Stomach smooth muscle (tissue), 2 donors: ENCODE results near the gene CLEC3A.
"Not testable (repeated sequence)": the region's sequence is repeated elsewhere in the genome, so short reads cannot be mapped to it uniquely, and the experiment has no call there.

ENCODE experiments used
- H3K27ac ChIP-seq: one replicate; pipeline ENCODE4 v1.7.0; 2013; ENCODE audit warnings: mild to moderate bottlenecking, low read length, inconsistent platforms
- H3K27me3 ChIP-seq, 2 donors: one replicate each; pipeline ENCODE4 v1.7.0; 2013; ENCODE audit warnings: low read length in 2 of 2; ENCODE audit not compliant: insufficient read depth in 2 of 2, control insufficient read depth in 1 of 2
- H3K36me3 ChIP-seq, 2 donors: one replicate each; pipeline ENCODE4 v1.7.0; 2013; ENCODE audit warnings: low read length in 2 of 2; ENCODE audit not compliant: control insufficient read depth in 2 of 2, insufficient read depth in 2 of 2
- H3K4me1 ChIP-seq: one replicate; pipeline ENCODE4 v1.7.0; 2013; ENCODE audit warnings: low read length; ENCODE audit not compliant: control insufficient read depth, insufficient read depth
- H3K4me3 ChIP-seq, 2 donors: one replicate each; pipeline ENCODE4 v1.7.0; 2013; ENCODE audit warnings: low read length in 2 of 2
- H3K9ac ChIP-seq, 2 donors: one replicate each; pipeline ENCODE4 v1.7.0; 2013; ENCODE audit warnings: low read length in 2 of 2, mild to moderate bottlenecking in 1 of 2
- H3K9me3 ChIP-seq, 2 donors: one replicate each; pipeline ENCODE4 v1.7.0; 2013; ENCODE audit warnings: low read length in 2 of 2; ENCODE audit not compliant: control insufficient read depth in 2 of 2
- donor health status: healthy.
- donor health status: Pancreatic carcinoma.

CLEC3A gene, protein sequence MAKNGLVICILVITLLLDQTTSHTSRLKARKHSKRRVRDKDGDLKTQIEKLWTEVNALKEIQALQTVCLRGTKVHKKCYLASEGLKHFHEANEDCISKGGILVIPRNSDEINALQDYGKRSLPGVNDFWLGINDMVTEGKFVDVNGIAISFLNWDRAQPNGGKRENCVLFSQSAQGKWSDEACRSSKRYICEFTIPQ

GRCh38 chr16:78022347-78023060 is at the start of gene CLEC3A:
CLEC3A (plus strand) TSS chr16:78022548; CDS start chr16:78022627, 79 bp downstream.
- Histone ChIP-seq H3K9me3 (no peaks in the 10 kb centered on the region), H3K36me3 (no peaks in the 10 kb centered on the region), H3K27me3 (no peaks in the 10 kb centered on the region), H3K27ac (no peak within 1 kb of the TSS), H3K4me3 (no peak within 1 kb of the TSS), H3K9ac (no peak within 1 kb of the TSS), H3K4me1 (no peaks in the 10 kb centered on the region)

GRCh38 chr16:77974883-77975282 is 47.5 kb upstream of the CLEC3A start:
- H3K27ac ChIP-seq = no peak overlapping the region
- H3K4me3 ChIP-seq = no peak overlapping the region
- H3K27me3 ChIP-seq = no peaks in the 10 kb centered on the region
- H3K4me1 ChIP-seq = no peaks in the 10 kb centered on the region
- H3K9ac ChIP-seq = no peak overlapping the region
- H3K9me3 ChIP-seq = no peaks in the 10 kb centered on the region
- no peaks in the 10 kb centered on the region for H3K36me3 ChIP-seq

DNA sequence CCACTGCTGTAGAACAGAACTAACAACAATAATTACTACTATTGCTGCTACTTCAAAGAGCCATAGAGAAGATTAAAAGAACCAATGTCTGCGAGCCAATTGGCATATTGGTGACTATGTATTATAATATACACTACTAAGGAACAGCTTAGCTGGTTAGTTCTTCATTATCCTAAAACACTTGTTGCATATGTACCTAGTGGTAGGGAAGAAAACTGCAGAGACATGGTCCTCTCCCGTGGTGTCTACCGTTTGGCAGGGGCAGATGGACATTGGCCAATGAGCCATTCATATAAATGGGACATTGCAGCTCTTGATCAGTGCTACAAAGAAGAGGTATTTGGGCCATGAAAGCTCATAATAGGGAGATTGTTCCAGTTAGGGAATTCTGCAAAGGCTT is 46.4 kb upstream of the CLEC3A start:
- no peak overlapping the region for H3K9ac ChIP-seq
- no peak overlapping the region for H3K4me3 ChIP-seq
- H3K36me3 ChIP-seq = no peaks in the 10 kb centered on the region
- no peaks in the 10 kb centered on the region for H3K4me1 ChIP-seq
- H3K27ac ChIP-seq = no peak overlapping the region
- H3K27me3 ChIP-seq = no peaks in the 10 kb centered on the region
- H3K9me3 ChIP-seq = no peaks in the 10 kb centered on the region

GRCh38 chr16:77977339-77977738 is 45.0 kb upstream of the CLEC3A start:
- H3K27me3 ChIP-seq = no peaks in the 10 kb centered on the region
- H3K9me3 ChIP-seq = no peaks in the 10 kb centered on the region
- no peaks in the 10 kb centered on the region for H3K36me3 ChIP-seq
- H3K4me1 ChIP-seq = no peaks in the 10 kb centered on the region
- no peak overlapping the region for H3K27ac ChIP-seq
- no peak overlapping the region for H3K9ac ChIP-seq
- H3K4me3 ChIP-seq = no peak overlapping the region

DNA sequence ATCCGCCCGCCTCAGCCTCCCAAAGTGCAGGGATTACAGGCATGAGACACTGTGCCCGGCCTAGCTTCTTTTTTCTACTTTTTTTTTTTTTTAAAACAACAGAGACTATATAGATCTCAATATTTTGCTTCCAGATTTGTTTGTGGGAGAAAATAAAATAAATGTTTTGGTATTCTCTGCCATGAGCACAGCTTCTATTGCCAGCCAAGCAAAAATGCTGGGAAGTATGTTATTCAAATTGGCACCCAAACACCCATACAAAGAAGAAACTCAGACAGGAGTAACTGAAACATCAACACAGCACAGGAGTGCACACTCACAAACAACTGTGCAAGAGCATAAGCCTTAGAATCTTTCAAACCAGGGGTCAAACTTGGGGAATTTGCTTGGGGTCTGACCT is 37.2 kb upstream of the CLEC3A start:
- H3K4me1 ChIP-seq = peaks cover 13% of the 10 kb centered on the region
- no peak overlapping the region for H3K9ac ChIP-seq
- H3K9me3 ChIP-seq = no peaks in the 10 kb centered on the region
- no peaks in the 10 kb centered on the region for H3K36me3 ChIP-seq
- no peak overlapping the region for H3K4me3 ChIP-seq
- no peak overlapping the region for H3K27ac ChIP-seq
- H3K27me3 ChIP-seq = no peaks in the 10 kb centered on the region

- H3K36me3 ChIP-seq = no peaks in the 10 kb centered on the region
Measured at GRCh38 chr16:77986011-77986740, 36.2 kb upstream of the CLEC3A start.

GRCh38 chr16:77987810-77988209 is 34.5 kb upstream of the CLEC3A start:
- Histone ChIP-seq H3K9me3 (no peaks in the 10 kb centered on the region), H3K4me1 (peaks cover 17% of the 10 kb centered on the region), H3K36me3 (no peaks in the 10 kb centered on the region), H3K27me3 (no peaks in the 10 kb centered on the region), H3K4me3 (no peak overlapping the region), H3K9ac (no peak overlapping the region), H3K27ac (no peak overlapping the region)

More at GRCh38 chr16:77986011-77986740, 36.2 kb upstream of the CLEC3A start:
- no peaks in the 10 kb centered on the region for H3K9me3 ChIP-seq
- no peak overlapping the region for H3K9ac ChIP-seq
- H3K27ac ChIP-seq = no peak overlapping the region
- peaks cover 13% of the 10 kb centered on the region for H3K4me1 ChIP-seq
- no peak overlapping the region for H3K4me3 ChIP-seq
- no peaks in the 10 kb centered on the region for H3K27me3 ChIP-seq

- H3K36me3 ChIP-seq = no peaks in the 10 kb centered on the region
- no peak overlapping the region for H3K4me3 ChIP-seq
- H3K9ac ChIP-seq = no peak overlapping the region
- no peaks in the 10 kb centered on the region for H3K27me3 ChIP-seq
- H3K4me1 ChIP-seq = peaks cover 28% of the 10 kb centered on the region
- no peak overlapping the region for H3K27ac ChIP-seq
- H3K9me3 ChIP-seq = no peaks in the 10 kb centered on the region
Measured at GRCh38 chr16:77989846-77990245, 32.5 kb upstream of the CLEC3A start.

- H3K27ac ChIP-seq = no peak overlapping the region
- H3K4me3 ChIP-seq = no peak overlapping the region
- H3K9me3 ChIP-seq = no peaks in the 10 kb centered on the region
- H3K4me1 ChIP-seq = peaks cover 25% of the 10 kb centered on the region
- H3K27me3 ChIP-seq = no peaks in the 10 kb centered on the region
- H3K9ac ChIP-seq = no peak overlapping the region
- no peaks in the 10 kb centered on the region for H3K36me3 ChIP-seq
Measured at GRCh38 chr16:77991701-77992100, 30.6 kb upstream of the CLEC3A start.

DNA sequence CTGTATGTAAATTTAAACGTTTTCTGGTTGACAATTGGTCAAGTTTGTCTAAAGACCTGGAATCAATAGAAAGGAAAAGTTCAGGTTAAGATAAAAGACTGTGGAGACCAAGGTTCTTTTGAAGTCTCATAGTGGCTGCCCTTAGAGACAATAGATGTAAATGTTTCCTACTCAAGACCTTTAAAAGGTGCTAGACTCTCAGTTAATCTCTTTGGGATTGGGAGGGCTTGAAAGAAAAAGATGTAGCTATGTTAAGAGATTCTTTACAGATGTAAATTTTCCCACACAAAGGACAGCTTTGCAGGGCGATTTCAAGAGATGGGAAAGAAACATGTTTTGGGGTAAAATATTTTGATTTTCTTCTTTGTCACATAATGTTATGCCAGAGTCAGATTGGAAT is 30.0 kb upstream of the CLEC3A start:
- H3K4me3 ChIP-seq, H3K36me3 ChIP-seq, H3K27ac ChIP-seq, H3K9me3 ChIP-seq, H3K9ac ChIP-seq, H3K27me3 ChIP-seq: not testable (repeated sequence)
- peaks cover 21% of the 10 kb centered on the region for H3K4me1 ChIP-seq
